Measurements from ENCODE around the gene RFX8.
"Not testable (repeated sequence)": the region's sequence is repeated elsewhere in the genome, so short reads cannot be mapped to it uniquely, and the experiment has no call there.

The RFX8 gene

DNA sequence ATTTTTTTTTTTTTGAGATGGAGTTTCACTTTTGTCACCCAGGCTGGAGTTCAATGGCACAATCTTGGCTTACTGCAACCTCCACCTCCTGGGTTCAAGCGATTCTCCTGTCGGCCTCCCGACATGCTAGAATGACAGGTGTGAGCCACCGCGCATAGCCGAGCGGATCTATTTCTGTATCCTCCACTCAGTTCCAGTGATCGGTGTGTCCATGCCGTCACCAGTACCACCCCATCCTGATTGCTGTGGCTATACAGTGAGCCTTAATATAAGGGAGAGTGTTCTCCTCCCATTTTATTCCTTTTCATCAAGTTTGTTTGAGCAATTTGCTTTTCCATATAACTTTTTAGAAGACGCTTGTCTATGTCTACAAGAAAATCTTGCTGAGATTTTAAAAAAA lies 35.2 kb downstream of the RFX8 start:
- DNase-seq: no peak

DNA sequence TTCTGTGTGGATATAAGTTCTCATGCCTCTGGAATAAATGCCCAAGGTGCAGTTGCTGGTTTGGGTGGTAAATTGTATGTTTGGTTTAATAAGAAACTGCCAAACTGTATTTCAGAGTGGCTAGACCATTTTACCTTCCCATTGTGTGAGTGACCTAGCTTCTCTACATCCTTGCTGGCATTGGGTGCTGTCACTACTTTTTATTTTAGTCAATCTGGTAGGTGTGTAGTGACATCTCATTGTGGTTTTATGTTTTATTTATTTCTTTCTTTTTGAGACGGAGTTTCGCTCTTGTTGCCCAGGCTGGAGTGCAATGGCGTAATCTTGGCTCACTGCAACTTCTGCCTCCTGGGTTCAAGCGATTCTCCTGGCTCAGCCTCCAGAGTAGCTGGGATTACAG lies 36.4 kb downstream of the RFX8 start:
- not testable (repeated sequence) for DNase-seq

DNA sequence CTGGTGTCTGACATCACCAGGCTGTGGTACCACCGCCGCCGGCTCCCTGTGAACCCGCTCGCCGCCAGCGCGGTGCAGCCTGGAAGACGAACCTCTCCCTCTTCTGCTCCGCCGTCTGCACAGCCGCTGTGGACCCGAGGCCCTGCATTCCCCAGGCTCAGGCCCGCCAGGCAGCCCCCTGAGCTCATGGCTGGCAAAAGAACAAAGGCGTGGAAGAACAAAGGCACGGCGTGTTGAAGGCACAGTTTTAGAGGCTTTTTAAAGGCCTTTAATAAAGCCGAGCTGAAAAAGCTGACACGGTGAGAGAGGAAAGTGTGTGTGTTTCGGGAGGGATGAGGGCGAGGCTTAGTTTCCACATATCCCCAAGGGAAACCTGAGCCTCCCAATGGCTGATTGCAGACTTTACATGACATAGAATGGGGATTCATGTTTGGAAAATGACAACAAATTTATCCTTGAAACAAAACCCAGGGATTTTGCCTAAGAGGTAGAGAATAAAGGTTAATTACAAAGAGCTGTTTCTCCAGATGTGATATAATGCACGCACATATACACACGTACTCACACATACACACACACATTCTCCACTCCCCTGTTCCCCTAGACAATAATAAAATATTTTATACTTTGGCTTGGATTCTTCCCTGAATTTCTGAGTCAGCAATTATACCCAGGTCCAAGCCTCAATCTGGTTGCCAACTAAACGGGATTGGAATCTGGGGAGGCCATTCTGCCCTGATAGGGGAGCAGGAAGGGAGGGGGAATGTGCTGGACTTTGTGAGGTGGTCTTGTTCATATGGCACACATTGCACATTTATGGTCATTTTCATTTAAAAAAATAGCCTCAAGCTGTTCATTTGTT lies 39.7 kb downstream of the RFX8 start:
- no peak for DNase-seq

DNA sequence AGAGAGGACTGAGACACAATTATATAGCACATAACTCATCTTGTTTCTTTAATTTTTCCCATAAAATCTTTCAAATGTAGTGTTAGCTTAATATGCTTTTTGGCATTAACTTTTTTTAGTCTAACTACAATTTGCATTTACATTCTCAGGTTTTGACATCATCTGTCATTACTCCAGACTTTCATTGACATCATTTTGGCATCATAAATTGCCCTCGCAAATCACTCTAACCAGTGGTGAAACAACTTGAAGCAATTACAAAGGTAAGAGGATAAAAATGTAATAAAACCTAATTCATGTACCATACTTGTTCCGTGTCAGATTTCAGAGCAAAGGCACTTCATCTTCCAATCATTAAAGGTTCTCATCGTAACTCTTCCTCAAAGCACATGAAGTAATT lies 41.4 kb downstream of the RFX8 start:
- DNase-seq: no peak

DNA sequence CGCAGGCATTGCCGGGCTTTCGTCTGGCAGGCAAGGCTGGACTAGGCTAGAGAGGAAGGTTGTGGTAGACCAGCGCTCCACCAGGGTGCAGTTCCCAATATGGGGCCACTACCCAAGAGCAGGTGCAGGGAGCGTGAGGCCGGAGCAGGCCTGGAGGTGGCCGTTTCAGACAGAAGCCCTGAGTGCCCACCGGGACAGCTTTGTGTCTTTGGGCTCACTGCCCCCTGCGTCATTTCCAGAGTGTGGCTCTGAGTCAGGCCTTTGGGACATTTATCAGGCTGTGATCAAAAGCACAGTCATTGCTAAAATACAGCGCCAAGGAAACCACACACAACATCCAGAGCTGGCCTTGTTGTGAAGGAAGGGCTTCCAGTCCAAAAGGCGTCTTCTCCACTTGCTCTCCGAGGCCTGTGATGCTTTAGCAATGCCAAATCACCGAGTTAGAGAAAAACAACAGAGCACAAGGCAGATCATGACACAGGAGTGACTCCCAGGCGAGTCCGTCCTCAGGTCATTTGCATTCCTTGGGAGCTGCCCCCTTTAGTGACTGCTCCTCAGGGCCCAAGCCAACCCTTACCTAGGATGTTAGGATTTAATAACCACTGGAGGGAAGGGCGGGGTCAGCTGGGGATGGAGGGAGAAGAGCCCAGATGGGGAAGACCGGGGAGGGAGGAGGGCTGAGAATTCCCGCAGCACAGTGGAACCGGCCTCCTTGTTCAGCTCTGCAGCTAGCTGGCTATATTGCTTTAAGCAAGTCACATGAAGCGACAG lies 42.3 kb downstream of the RFX8 start:
- no peak for DNase-seq

DNA sequence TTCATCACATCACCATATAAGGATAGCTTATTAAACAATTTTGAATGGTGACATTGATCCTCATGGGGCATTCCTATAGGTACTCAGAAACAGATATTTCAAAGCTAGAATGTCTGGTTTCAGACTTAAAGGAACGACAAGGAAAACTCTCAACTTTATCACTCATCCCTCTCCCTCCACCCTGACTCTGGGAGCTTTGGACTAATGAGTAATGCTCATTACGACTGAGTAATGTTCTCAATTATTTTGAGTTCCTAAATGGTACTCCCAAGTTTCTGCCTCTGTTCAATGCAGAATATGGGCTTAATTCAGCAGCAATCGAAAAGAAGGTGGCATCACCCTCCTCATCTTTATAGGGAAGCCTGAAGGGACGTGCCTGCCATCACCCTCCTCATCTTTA lies 43.4 kb downstream of the RFX8 start:
- no peak for DNase-seq

DNA sequence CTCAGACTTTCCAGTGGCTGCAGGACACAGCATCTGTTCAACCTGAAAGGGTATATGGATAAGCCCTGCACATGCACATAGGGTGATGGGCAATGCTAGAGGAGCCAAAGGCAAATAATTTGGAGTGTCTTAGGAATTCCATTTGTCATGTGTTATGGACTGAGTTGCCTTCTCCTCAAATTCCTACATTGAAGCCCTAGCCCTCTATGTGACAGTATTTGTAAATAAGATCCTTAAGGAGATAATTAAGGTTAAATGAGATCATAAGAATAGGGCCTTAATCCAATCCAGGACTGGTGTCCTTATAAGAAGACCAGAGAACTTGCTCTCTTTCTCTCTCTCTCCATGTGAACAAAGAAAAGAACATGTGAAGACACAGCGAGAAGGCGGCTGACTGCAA lies 44.8 kb downstream of the RFX8 start:
- DNase-seq: no peak

DNA sequence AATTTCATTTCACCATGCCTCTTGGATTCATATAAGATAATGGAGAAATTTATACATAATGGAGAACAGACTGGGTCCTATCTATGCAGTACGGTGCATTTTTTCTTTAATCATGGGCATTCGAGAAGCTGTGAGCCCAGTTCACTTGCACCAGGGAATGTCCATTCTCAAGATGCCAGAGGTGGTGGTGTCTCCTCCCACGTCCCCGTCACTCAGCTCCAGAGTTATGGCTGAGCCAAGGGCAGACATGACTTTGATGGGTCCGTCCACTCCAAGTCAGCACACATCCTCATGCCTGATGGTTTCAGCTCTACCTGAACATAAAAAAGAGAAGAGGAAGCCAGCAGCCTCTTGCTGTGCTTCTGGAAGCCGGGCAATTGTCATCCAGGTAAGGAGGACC lies 45.5 kb downstream of the RFX8 start:
- no peak for DNase-seq

DNA sequence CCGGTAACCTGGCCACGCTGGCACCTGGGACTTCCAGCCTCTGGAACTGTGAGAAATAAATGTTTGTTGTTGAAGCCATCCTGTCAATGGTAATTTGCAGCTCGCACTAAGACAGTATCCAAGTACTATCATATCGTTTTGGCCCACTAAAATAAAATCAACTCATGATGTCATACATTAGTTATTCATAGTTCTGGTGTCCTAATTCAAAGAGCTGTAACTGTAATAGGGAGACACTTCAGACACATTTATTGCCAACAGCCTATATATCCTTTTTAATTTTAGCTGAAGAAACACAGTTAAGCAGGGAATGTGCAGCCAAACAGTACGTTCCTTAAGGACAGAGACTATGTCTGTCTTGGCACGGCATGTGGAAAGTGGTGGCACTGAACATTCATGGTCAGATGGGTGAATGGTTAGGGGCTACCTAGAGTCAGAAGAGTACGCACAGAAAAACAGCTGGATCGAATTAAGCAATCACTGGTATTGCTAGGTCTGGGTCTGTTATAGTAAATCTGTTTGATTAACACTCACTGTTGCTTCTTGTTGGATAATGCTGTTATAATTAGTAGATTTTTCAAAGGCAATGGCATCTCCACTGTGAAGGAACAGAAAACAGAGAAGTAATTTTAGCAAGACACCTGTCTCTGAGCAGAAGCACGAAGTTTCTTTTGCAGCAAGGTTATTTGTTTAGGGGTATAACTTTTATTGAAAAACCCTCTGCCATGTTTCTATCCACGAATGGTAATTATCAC lies 46.3 kb downstream of the RFX8 start:
- no peak for DNase-seq

DNA sequence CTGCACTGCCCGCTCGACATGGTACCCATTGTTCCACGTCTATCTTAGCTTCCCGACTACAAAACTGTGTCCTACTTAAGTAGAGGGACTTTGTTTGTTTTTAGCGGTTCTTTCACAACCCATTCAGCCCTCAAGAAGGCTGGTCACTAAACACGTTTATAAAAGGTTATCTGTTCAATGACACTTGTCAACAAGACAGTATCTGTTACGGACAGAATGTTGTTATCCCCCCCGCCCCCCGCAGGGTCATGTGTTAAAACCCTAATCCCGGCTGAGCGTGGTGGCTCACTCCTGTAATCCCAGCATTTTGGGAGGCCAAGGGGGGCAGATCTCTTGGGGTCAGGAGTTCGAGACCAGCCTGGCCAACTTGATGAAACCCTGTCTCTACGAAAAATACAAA lies 47.2 kb downstream of the RFX8 start:
- DNase-seq: no peak

DNA sequence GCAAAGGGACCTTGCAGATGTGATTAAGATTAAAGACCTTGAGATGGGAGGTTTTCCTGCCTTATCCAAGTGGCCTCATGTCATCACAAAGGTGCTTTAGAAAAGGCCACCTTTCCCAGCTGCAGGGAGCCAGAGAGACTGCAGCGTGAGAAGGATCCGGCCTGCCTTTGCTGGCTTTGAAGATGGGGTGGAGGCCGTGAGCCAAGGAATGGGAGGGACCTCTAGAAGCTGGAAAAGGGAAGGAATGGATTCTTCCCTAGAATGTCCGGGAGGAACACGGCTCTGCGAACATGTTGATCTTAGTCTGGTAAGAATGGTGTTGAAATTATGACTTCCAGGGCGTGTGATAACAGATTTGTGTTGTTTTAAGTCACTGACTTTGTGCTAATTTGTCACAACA lies 47.7 kb downstream of the RFX8 start:
- DNase-seq: no peak

DNA sequence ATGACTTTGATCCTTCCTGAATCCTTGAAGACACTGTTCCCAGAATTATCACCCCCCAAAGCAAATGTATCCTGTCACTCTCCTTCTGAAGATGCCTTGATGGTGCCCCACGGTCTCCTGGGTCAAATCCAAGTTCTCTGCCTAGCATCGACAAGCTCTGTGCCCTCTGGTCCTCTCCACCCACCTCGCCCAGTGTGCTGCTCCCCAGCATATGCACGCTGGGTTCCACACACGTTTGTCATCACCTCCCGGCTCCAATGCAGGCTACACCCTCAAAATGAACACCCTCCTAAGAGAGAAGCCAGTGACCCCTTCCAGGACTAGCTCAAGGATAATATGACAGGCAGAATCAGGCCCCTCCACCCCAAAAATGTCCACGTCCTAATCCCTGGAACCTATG lies 48.1 kb downstream of the RFX8 start:
- DNase-seq: no peak

DNA sequence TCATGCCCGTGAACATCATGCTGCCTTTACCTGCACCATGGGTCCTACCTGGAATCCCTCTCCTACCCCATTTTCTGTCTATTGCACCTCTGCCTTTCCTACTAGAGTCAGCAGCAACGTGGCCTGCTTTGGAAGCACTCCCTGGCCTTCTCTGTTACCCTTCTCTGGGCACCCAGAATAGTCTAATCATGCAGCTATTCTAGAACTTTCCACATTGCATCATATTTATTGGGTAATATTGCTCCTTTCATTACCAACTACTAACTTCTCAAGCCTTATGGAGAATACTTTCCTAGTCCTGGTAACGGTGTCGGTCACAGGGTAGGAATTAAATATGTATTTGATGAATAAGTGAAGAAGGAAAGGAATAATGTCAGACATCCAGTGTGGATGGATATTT lies 54.3 kb downstream of the RFX8 start:
- no peak for DNase-seq

DNA sequence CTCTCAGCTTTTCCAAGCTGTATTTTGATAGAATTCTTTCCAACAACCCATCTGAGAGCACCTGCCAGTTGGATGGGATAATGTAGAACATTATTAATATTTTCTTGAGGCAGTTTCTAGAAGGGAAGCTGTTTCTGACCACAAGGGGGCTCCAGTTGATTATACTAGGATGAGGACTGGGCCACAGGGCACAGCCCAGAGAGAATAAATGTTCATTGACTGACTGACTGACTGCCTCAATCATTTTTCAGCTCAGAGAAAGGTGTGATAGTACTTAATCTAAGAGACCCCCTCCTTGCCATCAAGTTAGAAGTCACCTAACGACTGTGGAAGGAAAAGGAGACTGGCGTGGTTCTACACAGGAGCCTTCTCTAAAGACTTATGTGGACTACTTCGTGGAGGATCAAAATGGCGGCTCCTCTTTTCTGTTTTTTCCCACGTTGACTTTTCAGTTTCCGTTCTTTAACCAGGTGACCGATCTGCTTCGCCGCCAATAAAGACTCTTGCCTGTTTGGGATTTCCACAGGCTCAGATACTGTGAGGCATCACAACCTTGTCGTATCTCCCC lies 55.7 kb downstream of the RFX8 start:
- peak; percentile 76 for DNase-seq

DNA sequence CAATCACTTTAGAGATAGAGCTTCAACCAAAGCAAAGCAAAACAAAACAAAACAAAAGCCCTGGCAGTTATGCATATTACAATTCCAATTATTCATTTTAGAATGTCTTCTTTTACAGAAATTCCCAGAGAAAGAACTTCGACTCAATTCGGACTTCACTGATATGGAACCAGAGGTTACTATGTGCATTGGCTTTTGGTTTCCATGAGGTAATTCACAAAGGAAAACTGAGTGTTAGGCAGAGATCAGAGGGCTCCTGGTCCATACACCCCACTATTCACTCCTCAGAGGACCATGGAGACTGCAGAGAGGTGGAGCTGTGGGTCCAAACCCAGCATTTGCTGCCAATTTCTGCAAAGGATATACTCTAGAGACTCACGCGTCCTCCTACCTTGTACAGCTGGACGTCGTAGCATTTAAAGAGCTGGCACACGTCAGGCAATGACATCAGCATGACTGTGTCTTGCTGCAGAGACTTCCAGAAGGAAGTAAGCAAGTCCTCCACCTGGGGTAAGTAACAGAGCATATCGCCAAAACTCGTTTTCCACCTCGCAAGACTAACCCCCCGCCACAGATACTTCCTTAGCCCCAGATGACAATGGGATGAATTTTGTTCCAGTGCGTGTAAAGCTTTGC lies 56.3 kb downstream of the RFX8 start:
- no peak for DNase-seq

DNA sequence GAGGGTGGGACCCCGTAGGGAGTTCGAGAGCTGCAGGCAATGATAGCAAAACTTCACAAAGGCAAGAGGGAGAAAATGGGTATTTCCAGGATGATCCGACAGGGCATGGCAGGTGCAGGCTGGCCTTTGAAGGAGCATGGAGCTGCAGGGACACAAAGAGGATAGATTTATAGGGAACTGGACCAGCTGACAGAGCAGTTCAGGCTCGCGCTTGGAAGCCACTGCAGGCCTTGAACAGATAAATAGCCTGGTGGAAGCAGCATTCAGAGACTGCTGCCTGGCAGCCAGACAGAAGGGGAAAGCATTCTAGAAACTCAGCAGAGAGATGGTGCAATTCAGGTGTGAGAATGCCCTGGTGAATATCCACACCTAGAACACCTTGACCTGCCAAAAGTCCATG lies 58.3 kb downstream of the RFX8 start:
- no peak for DNase-seq

DNA sequence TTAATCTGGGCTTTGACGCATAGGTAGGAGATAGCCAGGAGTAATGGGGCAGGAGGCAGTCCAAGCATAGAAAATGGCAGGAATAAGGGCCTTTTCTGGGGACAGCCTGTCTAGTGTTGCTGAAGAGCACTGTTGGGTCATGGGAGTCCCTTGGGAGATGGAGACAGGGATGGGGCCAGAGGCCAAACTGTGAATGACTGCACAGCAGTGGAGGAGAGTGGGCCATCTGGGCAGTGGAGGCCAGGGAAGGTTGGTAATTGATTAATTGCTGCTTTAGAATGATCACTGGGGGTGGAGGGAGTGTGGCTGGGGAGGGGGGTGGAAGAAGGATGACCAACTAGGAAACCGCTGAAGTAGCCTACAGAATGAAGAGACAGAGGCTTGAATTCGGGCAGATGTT lies 59.0 kb downstream of the RFX8 start:
- no peak for DNase-seq

DNA sequence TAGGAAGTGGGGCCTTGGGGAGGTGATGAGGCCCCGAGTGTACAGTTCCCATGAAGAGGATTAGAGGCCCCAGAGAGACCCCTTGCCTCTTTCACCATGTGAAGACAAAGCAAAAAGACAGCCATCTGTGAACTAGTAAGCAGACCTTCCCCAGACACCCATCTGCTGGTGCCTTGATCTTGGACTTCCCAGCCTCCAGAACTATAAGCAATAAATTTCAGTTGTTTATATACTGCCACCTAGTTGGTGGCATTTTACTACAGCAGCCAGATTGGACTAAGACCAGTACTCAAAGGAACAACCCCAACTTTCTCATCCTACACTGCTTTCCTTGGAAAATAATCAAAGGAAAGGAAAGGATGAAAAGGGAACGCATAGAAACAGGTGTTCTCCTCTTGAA lies 59.7 kb downstream of the RFX8 start:
- DNase-seq: no peak

DNA sequence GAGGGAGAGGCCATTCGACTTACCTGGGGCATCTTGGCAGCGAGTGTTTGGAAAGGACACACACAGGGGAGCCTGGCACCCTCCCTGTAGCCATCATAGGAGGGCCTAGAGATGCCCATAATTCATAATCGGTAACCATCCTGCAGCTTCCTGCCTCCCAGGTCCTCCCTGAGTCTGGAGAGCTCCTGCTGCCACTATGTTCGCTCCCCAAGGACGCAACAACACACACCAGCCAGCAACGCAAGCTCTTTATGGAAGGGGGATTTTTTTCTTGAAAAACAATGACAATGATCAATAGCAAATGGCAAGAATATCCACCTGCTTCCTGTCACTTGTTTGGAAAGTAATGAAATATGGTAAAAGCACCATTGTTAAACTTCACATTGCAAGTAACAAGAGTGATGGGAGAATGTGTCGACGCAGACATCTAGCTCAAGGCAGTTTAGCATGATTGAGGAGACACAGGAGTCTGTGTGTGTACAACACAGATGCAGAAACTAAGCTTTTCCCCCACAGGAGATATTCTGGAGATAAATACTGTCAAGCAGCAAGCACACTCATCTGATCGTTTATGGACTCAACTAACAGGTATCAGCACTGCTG lies 62.7 kb downstream of the RFX8 start:
- no peak for DNase-seq

DNA sequence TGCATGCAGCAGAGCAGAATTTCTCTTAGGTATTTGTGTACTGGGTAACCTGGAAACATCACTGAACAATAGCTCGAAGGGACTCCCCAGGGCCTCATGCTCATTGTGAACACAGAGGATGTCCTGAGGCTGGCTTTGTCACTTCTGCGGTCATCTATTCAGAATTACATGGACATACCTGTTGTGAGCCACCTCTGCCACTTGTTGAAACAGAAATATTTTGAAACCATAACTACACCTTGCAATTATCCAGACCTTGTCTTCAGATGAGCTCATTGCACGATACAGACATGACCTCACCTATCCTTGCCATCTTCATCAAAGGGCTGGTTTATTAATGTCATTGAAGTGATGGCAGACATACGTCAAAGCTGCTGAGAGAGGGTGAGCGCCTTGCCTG lies 64.2 kb downstream of the RFX8 start:
- no peak for DNase-seq

DNA sequence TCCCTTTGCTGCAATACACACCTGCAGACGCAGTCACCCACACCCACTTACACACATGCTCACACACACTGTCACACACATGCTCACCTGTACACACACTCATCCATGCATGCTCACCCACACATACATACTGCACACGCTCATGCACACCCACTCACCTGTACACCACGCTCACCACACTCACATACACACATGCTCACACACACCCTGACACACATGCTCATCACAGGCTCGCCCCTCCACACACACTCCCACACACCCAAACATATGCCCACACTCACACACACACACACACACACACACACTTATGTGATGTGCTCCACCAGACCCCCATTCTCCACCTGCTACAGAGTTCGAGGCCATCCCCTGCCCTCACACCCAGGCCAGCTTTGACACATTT lies 64.8 kb downstream of the RFX8 start:
- DNase-seq: no peak

DNA sequence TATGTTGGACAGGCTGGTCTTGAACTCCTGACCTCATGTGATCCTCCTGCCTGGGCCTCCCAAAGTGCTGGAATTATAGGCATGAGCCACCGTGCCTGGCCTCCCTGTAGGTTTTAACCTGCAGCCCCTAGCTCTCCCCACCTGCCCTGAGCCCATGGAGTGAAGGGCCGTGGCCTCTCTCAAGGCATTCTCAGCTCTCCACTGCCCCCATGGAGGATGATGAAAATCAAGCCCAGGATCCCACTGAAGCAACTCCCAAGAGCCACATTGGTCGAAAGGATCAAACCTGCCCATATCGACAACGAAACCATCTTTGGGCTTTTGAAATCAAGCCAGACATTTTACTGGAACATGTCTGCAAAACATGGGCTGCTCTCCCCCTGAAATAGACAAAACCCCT lies 65.2 kb downstream of the RFX8 start:
- no peak for DNase-seq
